ENCODE data around the gene PLD1.

DNA sequence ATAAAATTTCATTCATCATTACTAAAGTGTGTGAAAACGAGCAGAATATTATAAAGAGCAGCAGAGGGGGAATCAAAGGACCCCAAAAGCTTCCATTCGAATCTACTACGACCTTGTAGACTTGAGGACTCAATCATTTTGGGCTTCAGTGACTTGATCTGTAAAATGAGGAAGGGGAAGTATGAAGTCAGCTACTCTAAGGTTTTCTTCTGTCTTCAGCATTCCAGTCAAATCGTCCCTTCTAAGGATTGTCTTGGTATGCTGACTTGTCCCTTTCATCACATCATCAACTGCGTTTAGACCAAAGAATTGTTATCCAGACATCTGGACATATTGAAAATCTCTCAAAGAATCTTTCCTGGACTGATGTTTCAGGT lies 44.8 kb downstream of the PLD1 start:
- TF ChIP-seq, protein P1, sequence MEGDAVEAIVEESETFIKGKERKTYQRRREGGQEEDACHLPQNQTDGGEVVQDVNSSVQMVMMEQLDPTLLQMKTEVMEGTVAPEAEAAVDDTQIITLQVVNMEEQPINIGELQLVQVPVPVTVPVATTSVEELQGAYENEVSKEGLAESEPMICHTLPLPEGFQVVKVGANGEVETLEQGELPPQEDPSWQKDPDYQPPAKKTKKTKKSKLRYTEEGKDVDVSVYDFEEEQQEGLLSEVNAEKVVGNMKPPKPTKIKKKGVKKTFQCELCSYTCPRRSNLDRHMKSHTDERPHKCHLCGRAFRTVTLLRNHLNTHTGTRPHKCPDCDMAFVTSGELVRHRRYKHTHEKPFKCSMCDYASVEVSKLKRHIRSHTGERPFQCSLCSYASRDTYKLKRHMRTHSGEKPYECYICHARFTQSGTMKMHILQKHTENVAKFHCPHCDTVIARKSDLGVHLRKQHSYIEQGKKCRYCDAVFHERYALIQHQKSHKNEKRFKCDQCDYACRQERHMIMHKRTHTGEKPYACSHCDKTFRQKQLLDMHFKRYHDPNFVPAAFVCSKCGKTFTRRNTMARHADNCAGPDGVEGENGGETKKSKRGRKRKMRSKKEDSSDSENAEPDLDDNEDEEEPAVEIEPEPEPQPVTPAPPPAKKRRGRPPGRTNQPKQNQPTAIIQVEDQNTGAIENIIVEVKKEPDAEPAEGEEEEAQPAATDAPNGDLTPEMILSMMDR (conservative IDR thresholded peaks at IDR 0.05; ENCODE audit: low read length) = no peak
- TF ChIP-seq EZH2phosphoT487 (IDR thresholded peaks at IDR 0.05; ENCODE audit: borderline replicate concordance) = no peak
